Prostate gland (tissue), 2 donors: ENCODE data around the gene RGS18. TPM values are rescaled to one million over a fixed set of nuclear protein-coding genes. Genes with fewer than 3 reads are reported as not detected.

Experiments used
- DNase-seq: peaks from one replicate; pipeline ENCODE4 v3.0.0-alpha.2; 2019; ENCODE audit warnings: low spot score
- H3K27ac ChIP-seq, 2 donors: fragments of 200-600 bp; sonication (generic); 2 replicates each; pipeline ENCODE4 v1.5.1; 2017 to 2019
- H3K27me3 ChIP-seq: fragments of 200-600 bp; sonication (generic); replicated peaks from 2 replicates; pipeline ENCODE4 v1.5.1; 2019; ENCODE audit not compliant: insufficient read depth
- H3K36me3 ChIP-seq, 2 donors: fragments of 200-600 bp; sonication (generic); 1 replicate in 1 of 2; 2 replicates in 1 of 2; pipeline versions ENCODE4 v1.5.1 to v1.8.1; 2017 to 2019
- H3K4me1 ChIP-seq: fragments of 200-600 bp; sonication (generic); replicated peaks from 2 replicates; pipeline ENCODE4 v1.5.1; 2019
- H3K4me3 ChIP-seq, 2 donors: fragments of 200-600 bp; sonication (generic); 2 replicates each; pipeline ENCODE4 v1.5.1; 2017 to 2019
- H3K9me3 ChIP-seq: fragments of 200-600 bp; sonication (generic); 2 replicates; pipeline ENCODE4 v1.5.1; 2017
- POLR2A ChIP-seq: fragments of 450-650 bp; IDR thresholded peaks from one replicate; pipeline ENCODE4 v1.6.1; 2016; ENCODE audit warnings: antibody characterized with exemption, mild to moderate bottlenecking
- POLR2AphosphoS5 ChIP-seq: sonication (generic); formaldehyde crosslinking; IDR thresholded peaks from one replicate; pipeline ENCODE4 v1.6.1; 2017; ENCODE audit warnings: antibody characterized with exemption
- WGBS: methylation state at CpG from one replicate; pipeline ENCODE4 v1.1.5; 2018; 5-methylcytosine and 5-hydroxymethylcytosine counted together
- intact Hi-C: fragments of 100-400 bp; cut with DNase I; formaldehyde crosslinking; loops from one replicate; pipeline ENCODE4 v1.14.2; 2022
- total RNA-seq, 2 donors: library from RNA; depleted of rRNA; stranded (reverse); fragments of >200 nt; gene quantifications; one replicate each; pipeline ENCODE4 v1.1.0, GENCODE V29; 2016
- TF ChIP-seq, protein P1 (sequence below), 4 experiments: fragments of 200-600 bp in 2 of 4; fragments of 450-650 bp in 2 of 4; sonication (generic) in 2 of 4; IDR thresholded peaks; 1 replicate in 3 of 4; 2 replicates in 1 of 4; pipeline ENCODE4 v1.5.1; 2016 to 2019; ENCODE audit warnings: antibody characterized with exemption in 4 of 4, mild to moderate bottlenecking in 2 of 4, moderate library complexity in 2 of 4

RGS18 gene
- total RNA-seq, 2 donors from 2014 or later: 0.64 to 1.2 TPM

GRCh38 chr1:192131914-192132313 lies 26.3 kb upstream of the RGS18 start:
- TF ChIP-seq POLR2A (no peak), POLR2AphosphoS5 (no peak)
- TF ChIP-seq, protein P1, sequence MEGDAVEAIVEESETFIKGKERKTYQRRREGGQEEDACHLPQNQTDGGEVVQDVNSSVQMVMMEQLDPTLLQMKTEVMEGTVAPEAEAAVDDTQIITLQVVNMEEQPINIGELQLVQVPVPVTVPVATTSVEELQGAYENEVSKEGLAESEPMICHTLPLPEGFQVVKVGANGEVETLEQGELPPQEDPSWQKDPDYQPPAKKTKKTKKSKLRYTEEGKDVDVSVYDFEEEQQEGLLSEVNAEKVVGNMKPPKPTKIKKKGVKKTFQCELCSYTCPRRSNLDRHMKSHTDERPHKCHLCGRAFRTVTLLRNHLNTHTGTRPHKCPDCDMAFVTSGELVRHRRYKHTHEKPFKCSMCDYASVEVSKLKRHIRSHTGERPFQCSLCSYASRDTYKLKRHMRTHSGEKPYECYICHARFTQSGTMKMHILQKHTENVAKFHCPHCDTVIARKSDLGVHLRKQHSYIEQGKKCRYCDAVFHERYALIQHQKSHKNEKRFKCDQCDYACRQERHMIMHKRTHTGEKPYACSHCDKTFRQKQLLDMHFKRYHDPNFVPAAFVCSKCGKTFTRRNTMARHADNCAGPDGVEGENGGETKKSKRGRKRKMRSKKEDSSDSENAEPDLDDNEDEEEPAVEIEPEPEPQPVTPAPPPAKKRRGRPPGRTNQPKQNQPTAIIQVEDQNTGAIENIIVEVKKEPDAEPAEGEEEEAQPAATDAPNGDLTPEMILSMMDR (IDR thresholded peaks at IDR 0.05): no peak
- Histone ChIP-seq H3K27me3 (no peaks in the 10 kb centered on the region), H3K4me1 (no peaks in the 10 kb centered on the region), H3K9me3 (no peaks in the 10 kb centered on the region), H3K4me3 (no peak overlapping the region), H3K27ac (no peak overlapping the region), H3K36me3 (no peaks in the 10 kb centered on the region)
- no peak for DNase-seq
- WGBS: 47% methylated on average over 4 of the region's 4 CpGs
- intact Hi-C loops: no loop called here

- DNase-seq: no peak
- H3K27me3 ChIP-seq: no peaks in the 10 kb centered on the region
- no peak overlapping the region for H3K4me3 ChIP-seq
- TF ChIP-seq POLR2AphosphoS5: no peak
- TF ChIP-seq, protein P1 (IDR thresholded peaks at IDR 0.05): no peak
- TF ChIP-seq POLR2A: no peak
- H3K27ac ChIP-seq: no peak overlapping the region
- no peaks in the 10 kb centered on the region for H3K36me3 ChIP-seq
- WGBS: 91% methylated on average over 1 of the region's 1 CpG
- H3K9me3 ChIP-seq: no peaks in the 10 kb centered on the region
- intact Hi-C loops: no loop called here
- no peaks in the 10 kb centered on the region for H3K4me1 ChIP-seq
Observed at GRCh38 chr1:192133350-192133926, 24.8 kb upstream of the RGS18 start.

- Histone ChIP-seq H3K27me3 (no peaks in the 10 kb centered on the region), H3K4me3 (no peak overlapping the region), H3K9me3 (no peaks in the 10 kb centered on the region), H3K27ac (no peak overlapping the region), H3K4me1 (no peaks in the 10 kb centered on the region), H3K36me3 (no peaks in the 10 kb centered on the region)
- WGBS: 69% methylated on average over 1 of the region's 1 CpG
- TF ChIP-seq, protein P1 (IDR thresholded peaks at IDR 0.05): no peak
- no peak for TF ChIP-seq POLR2AphosphoS5
- TF ChIP-seq POLR2A: no peak
- intact Hi-C loops: no loop called here
- no peak for DNase-seq
Observed at GRCh38 chr1:192140382-192140781, 17.9 kb upstream of the RGS18 start.

- no peaks in the 10 kb centered on the region for H3K36me3 ChIP-seq
- 70% methylated on average over 3 of the region's 3 CpGs for WGBS
- no peak for TF ChIP-seq POLR2A
- TF ChIP-seq, protein P1 (IDR thresholded peaks at IDR 0.05): no peak
- no peak for TF ChIP-seq POLR2AphosphoS5
- intact Hi-C loops: no loop called here
- no peak overlapping the region for H3K27ac ChIP-seq
- H3K4me1 ChIP-seq: no peaks in the 10 kb centered on the region
- H3K4me3 ChIP-seq: no peak overlapping the region
- no peak for DNase-seq
- H3K27me3 ChIP-seq: no peaks in the 10 kb centered on the region
- H3K9me3 ChIP-seq: no peaks in the 10 kb centered on the region
Observed at GRCh38 chr1:192147221-192147620, 11.0 kb upstream of the RGS18 start.

GRCh38 chr1:192147696-192148095 lies 10.6 kb upstream of the RGS18 start:
- no peaks in the 10 kb centered on the region for H3K9me3 ChIP-seq
- no peak overlapping the region for H3K4me3 ChIP-seq
- DNase-seq: no peak
- H3K4me1 ChIP-seq: no peaks in the 10 kb centered on the region
- no peaks in the 10 kb centered on the region for H3K27me3 ChIP-seq
- H3K36me3 ChIP-seq: no peaks in the 10 kb centered on the region
- 86% methylated on average over 1 of the region's 1 CpG for WGBS
- no peak overlapping the region for H3K27ac ChIP-seq
- intact Hi-C loops: no loop called here
- TF ChIP-seq, protein P1 (IDR thresholded peaks at IDR 0.05): no peak
- TF ChIP-seq POLR2AphosphoS5 (no peak), POLR2A (no peak)
